Activated CD4-positive, alpha-beta T cell treated with anti-CD3 and anti-CD28 coated beads, Interleukin-2, Interleukin-4, amounts not matched to agents 100 ng/mL and 50 ng/mL, durations not matched to agents 16 hours and 8 hours (primary cell): ENCODE measurements around the gene ATP6AP2.
"Not testable (repeated sequence)": the region's sequence is repeated elsewhere in the genome, so short reads cannot be mapped to it uniquely, and the experiment has no call there.

ENCODE experiments used
- DNase-seq: peaks from one replicate; pipeline ENCODE4 v3.0.0-alpha.2; 2020; ENCODE audit warnings: low spot score

The ATP6AP2 gene

DNA sequence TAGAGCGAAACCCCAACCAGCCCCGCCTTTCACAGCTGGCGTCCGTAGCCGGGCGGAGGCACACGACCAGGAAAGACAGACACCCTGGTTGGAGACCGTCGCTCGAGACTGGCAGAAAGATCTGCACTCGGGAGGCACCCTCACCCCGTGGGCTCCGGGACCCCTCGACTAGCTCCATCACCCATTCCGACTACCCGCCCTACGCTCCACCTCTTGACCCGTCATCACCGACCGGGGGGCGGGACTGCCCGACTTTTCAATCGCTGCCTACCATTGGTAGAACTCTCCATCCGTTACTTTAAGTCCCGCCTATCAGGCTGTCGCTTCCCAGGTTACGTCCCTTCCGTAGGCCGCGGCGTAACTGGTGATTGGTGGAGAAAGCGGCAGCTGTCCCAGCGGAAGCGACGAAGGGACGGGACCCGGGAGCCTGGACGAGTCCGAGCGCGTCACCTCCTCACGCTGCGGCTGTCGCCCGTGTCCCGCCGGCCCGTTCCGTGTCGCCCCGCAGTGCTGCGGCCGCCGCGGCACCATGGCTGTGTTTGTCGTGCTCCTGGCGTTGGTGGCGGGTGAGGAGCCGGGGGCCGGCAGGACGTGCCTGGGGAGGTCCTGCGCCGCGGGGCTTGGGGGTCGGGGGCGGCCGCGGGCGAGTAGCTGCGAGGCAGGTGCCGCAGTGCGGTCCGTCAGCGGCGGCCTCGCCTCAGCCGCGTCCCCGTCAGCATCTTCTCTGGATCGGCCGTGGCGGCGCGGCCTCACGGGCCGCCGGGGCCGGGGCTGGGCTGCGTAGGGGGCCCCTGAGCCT lies at the start of gene ATP6AP2:
ATP6AP2 (plus strand) TSS at position 434 of the 799 bp plus-strand sequence; CDS start at position 530, 96 bp downstream.
- DNase-seq, result peak; percentile 94

GRCh38 chrX:40531056-40531826 lies 49.5 kb upstream of the ATP6AP2 start:
- no peak for DNase-seq

DNA sequence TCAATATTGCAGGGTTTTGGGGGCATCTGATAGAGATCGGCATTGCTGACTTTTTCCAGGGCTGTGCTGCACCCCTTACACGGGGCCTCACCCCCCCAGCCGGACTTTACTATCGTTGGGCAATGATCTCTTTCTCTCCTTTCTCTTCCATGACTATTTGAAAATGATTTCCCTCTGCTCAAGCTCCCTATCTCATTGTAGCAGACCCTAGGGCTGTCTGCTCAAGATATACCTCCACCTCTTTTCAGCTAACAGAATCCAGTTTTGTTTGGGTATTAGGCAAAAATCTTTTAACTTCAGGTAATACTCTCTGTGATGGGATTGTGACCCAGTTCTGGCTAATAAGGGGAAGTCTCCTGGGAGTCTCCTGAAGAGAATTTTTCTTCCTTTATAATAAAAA lies 43.5 kb upstream of the ATP6AP2 start:
- DNase-seq, result no peak

- no peak for DNase-seq
These were observed 42.4 kb upstream of the ATP6AP2 start for GRCh38 chrX:40538406-40538805.

GRCh38 chrX:40539214-40540142 lies 41.3 kb upstream of the ATP6AP2 start:
- DNase-seq, result peak; percentile 67

GRCh38 chrX:40542208-40542607 lies 38.6 kb upstream of the ATP6AP2 start:
- no peak for DNase-seq

DNA sequence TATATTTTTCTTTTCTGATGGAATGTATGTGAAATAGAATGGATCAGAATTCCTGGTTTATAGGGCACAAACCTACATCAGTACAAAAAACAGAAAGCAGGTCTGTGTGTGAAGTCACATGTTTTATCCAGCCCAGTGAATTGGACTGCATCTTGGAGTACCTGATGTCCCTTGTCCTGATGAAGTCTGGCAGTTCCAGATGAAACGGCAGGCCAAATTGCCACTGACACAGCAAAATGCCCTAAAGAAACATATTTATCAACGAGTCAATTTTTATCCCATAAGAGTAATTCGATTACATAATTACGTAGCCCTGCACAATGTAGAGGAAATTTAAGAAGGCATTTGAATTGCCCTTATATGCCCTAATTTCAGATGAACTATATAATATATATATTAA lies 37.8 kb upstream of the ATP6AP2 start:
- DNase-seq, result no peak

DNA sequence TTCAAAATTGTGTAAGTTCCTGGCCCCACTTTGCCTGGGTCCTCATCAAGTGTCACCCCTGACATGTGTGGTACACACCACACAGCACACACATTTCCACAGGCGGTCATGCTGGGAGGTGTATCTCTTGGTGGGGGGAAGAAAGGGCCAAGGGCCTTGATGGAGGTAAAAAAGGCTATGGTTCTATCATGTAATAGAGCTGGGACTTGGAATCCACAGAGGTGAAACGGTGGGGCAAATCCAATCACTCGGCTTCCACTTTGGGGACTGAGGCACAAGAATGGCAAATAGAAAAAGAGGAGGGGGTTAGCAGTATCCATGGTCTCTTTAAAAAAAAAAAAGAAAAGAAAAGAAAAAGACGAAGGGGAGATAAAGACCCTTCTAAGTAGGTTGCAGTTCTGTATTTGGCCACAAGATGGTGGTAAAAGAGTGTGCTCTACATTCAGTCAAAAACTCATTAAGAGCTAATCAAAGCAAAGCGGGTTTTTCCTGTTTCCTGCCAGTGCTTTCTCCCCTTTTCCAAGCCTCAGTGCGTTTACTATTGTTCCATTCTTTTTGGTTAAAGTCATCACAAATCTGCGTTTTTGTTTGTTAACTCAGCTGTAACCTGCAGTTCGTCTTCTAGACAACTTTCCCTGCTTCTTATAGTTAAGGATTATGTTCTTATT lies 37.0 kb upstream of the ATP6AP2 start:
- peak; percentile 39 for DNase-seq

- DNase-seq, result no peak
These were observed 36.2 kb upstream of the ATP6AP2 start for GRCh38 chrX:40544343-40545266.

DNA sequence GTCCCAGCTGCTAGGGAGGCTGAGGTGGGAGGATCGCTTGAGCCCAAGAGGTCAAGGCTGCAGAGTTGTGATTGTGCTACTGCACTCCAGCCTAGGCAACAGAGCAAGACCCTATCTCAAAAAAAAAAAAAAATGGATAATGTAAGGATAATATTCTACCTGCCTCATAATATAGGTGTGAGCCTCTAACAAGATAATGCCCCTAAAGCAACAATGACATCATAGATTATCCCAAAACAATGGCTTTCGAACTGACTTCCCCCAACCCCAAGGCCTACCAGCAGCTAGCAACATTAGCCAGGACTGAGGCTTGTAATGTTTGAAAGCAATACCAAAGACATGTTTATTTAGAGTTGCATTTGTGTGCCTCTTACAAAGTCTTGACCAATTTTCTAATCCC lies 33.9 kb upstream of the ATP6AP2 start:
- DNase-seq, result no peak

DNA sequence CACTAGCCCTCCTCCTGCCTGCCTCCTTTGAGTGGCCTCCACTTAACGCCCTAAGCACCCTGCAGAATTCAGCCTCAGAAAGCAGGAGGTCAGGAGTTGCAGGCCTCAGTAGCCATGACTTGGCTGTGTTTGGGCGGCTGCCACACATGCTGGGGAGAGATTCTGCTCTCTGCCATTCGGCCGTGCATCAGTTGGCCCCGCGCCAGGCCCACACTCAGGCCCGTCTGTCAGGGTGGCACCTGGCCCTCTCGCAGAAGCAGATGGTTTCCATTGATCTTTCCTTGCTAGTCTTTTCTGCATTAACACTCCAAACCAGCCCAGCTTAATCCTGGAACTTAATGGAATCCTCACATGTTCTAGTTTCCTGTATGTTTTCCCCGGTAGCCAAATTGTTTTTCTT lies 30.7 kb upstream of the ATP6AP2 start:
- DNase-seq, result no peak

DNA sequence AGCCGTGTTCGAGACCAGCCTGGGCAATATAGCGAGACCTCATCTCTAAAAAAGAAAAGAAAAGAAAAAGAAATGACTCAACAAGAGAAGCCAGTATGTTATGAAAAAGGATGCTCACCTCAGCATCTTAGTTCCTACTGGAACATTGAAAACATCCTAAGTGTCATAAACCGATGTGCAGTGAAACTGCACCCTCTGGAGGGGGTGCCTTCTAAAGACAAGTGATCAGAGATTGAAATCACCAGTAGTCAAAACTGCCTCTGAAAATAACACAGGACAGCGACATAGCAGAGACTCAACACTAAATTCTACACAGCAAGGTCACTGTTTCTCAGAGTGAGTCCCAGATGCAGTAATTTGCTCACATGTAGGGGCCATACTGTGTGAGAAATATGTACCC lies 28.0 kb upstream of the ATP6AP2 start:
- no peak for DNase-seq

DNA sequence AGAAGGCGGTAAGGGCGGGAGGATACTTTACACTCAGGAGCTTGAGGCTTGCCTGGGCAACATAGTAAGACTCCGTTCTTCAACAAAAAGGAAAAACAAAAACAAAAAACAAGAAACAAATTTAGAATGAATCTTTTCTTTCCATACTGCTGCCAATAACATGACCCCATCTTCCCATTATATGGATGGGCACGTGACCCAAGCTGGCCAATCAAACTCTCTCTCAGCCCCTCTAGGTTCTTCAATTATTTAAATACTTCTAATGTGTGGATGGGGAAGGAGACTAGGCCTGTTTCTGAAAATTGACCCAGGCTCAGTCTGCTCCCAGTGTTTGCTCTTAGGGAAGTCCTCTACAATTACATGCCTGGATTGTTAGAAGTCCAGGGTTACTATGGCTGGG lies 22.2 kb upstream of the ATP6AP2 start:
- no peak for DNase-seq

DNA sequence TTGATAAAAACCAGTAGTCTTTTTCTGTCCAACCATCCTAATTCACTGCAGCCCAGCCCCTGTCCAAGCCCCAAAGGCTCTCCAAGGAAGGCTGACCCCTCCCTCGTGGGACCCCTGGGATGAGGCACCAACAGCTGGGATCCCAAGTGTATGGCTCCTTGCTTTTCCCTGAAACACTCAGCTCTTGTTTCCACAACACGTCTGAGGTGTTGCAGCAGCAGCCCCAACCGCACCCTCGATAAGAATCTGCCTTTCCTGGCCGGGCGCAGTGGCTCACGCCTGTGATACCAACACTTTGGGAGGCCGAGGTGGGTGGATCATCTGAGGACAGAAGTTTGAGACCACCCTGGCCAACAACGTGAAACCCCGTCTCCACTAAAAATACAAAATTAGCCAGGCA lies 17.0 kb upstream of the ATP6AP2 start:
- no peak for DNase-seq

DNA sequence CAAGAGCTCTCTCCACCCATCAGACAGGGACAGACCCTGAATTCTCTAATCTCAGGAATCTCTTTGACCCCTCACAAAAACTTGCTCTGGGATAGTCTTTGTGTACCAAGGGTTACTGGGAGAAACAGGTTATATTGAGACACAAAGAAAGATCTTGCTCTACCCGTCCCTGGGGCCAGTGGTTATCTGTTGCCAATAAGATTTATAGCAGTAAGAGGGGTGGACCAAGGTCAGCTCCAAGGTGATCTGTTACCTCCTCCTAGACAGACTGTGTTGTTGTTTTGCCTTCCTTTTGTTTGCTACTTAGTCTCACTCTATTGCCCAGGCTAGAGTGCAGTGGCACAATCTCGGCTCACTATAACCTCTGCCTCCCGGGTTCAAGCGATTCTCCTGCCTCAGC lies 16.3 kb upstream of the ATP6AP2 start:
- DNase-seq, result no peak

DNA sequence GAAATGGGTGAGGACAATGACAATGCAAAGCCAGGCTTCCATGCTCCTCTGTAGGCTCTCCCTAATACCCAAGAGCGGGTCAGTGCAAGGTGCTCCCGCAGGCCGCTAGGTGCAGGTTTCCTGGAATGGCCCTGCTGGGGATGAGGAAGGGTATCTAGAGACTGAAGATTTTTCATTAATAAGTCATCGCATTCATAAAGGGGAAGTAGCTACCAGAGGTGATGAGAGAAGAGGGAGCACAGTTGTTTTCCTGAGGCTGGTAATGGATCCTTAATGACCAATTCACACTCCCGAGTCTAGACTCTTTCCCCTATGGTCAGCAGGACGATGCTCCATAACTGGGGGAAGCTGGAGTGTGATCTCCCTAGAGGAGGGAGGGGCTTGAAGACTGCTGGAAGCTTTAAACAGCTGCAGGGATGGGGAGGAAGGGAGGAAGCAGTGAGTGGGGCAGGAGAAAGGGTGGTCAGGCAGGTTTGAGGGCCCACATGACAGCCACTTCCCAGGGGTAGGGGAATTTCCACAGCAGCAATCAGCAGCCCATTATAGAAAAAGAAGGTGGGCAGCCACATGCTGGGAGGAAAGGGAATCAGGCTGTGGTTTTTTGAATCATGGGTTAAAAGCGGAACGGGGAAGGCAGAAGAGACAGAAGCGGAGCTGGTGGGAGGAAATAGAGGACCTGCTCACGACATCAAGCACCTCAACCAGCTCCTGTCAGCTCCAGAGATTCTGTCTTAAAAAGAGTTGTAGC lies 10.2 kb upstream of the ATP6AP2 start:
- DNase-seq, result no peak

DNA sequence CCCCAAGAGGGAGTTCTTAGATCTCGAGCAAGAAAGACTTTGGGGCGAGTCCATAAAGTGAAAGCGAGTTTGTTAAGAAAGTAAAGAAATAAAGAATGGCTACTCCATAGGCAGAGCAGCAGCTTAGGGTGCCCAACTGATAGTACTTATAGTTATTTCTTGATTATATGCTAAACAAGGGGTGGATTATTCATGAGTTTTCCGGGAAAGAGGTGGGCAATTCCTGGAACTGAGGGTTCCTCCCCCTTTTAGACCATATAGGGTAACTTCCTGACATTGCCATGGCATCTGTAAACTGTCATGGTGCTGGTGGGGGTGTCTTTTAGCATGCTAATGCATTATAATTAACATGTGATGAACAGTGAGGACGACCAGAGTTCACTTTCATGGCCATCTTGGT lies 9.6 kb upstream of the ATP6AP2 start:
- not testable (repeated sequence) for DNase-seq

- DNase-seq, result no peak
These were observed 9.2 kb upstream of the ATP6AP2 start for GRCh38 chrX:40571600-40571999.

GRCh38 chrX:40573763-40574162 lies 7.0 kb upstream of the ATP6AP2 start:
- DNase-seq, result peak; percentile 43

- not testable (repeated sequence) for DNase-seq
These were observed 5.4 kb upstream of the ATP6AP2 start for GRCh38 chrX:40575411-40575810.
